Adrenal gland (tissue), 19 donors: ENCODE data around the gene ZNF428. TPM values are rescaled to one million over a fixed set of nuclear protein-coding genes. Genes with fewer than 3 reads are reported as not detected.
A peak's percentile ranks its signal among the peaks of the same experiment; 100 is the strongest.

ENCODE experiments used
- DNase-seq, 7 donors: peaks; one replicate each; pipeline ENCODE4 v3.0.0-alpha.2; 2019 to 2020
- H3K27ac ChIP-seq, 5 donors: fragments of 200-600 bp; sonication (generic) in 4 of 5; 1 replicate in 3 of 5; 2 replicates in 2 of 5; pipeline versions ENCODE4 v1.5.1 to v1.8.0; 2016 to 2020; ENCODE audit warnings: mild to moderate bottlenecking in 1 of 5
- H3K27me3 ChIP-seq: fragments of 200-600 bp; 2 replicates; pipeline ENCODE4 v1.8.0; 2021
- H3K36me3 ChIP-seq, 2 donors: fragments of 200-600 bp; replicated peaks in 1 of 2; 1 replicate in 1 of 2; 2 replicates in 1 of 2; pipeline versions ENCODE4 v1.5.1 to v1.8.0; 2018 to 2022
- H3K4me1 ChIP-seq, 2 donors: fragments of 200-600 bp; replicated peaks in 1 of 2; 1 replicate in 1 of 2; 2 replicates in 1 of 2; pipeline versions ENCODE4 v1.5.1 to v1.8.0; 2018 to 2021
- H3K4me3 ChIP-seq, 4 donors: fragments of 200-600 bp; sonication (generic) in 3 of 4; one replicate each; pipeline ENCODE4 v1.5.1; 2016 to 2018
- H3K9me3 ChIP-seq, 3 donors: fragments of 200-600 bp; sonication (generic) in 1 of 3; replicated peaks in 1 of 3; 1 replicate in 2 of 3; 2 replicates in 1 of 3; pipeline versions ENCODE4 v1.5.1 to v1.8.0; 2016 to 2021
- CTCF ChIP-seq, 6 experiments: fragments of 450-650 bp in 4 of 6; fragments of 200-600 bp in 2 of 6; sonication (generic) in 1 of 6; IDR thresholded peaks; 1 replicate in 5 of 6; 2 replicates in 1 of 6; pipeline versions ENCODE4 v1.5.1 to v1.8.0; 2016 to 2021; ENCODE audit warnings: antibody characterized with exemption in 6 of 6, mild to moderate bottlenecking in 2 of 6, moderate library complexity in 1 of 6
- POLR2A ChIP-seq, 2 donors: fragments of 450-650 bp; IDR thresholded peaks; one replicate each; pipeline ENCODE4 v1.6.1; 2017; ENCODE audit warnings: antibody characterized with exemption in 2 of 2, mild to moderate bottlenecking in 2 of 2, moderate library complexity in 1 of 2
- WGBS, 4 donors: extraction: QIAGEN DNeasy Blood & Tissue Kit in 2 of 4; methylation state at CpG; one replicate each; pipeline versions ENCODE4 v1.1.5 to v1.1.7; 2013 to 2017; 5-methylcytosine and 5-hydroxymethylcytosine counted together
- intact Hi-C, 2 donors: fragments of 100-400 bp; cut with DNase I; formaldehyde crosslinking; loops; one replicate each; pipeline versions ENCODE4 v1.14.1 to v1.15.0; 2022 to 2023
- long read RNA-seq, 10 donors: library from polyadenylated mRNA in 3 of 10; unstranded in 2 of 10; stranded (forward) in 1 of 10; transcript quantifications; one replicate each; pipeline ENCODE4 v2.0.0 and lab custom pipeline, GENCODE V29; 2021 to 2026
- polyA plus RNA-seq, 3 donors: library from polyadenylated mRNA; stranded (reverse); fragments of 200-250 nt in 2 of 3; fragments of 350-450 nt in 1 of 3; fragmentation: Illumina TruSeq in 1 of 3; extraction: RNeasy Lipid Tissue Mini Kit (QIAGEN cat#74804) in 1 of 3; gene quantifications; one replicate each; pipeline ENCODE4 v1.2.3, GENCODE V29; 2013 to 2014
- total RNA-seq, 9 donors: library from RNA; depleted of rRNA in 4 of 9; stranded (reverse); fragments of >200 nt in 4 of 9; fragments of 120-200 nt in 1 of 9; fragmentation: NEBNext Ultra II Directional in 1 of 9; extraction: Animal tissue kit (Norgen Biotek cat#: 25700) in 1 of 9; gene quantifications; one replicate each; pipeline versions ENCODE4 v1.1.0 to v1.2.4, GENCODE V29; 2013 to 2023
- donor health status: healthy with polysubstance abuse.
- donor health status: Bipolar disorder and iron deficiency.
- donor health status: DM: yes; HTN: yes; CAD: no.
- donor health status: DM: no; HTN: no; CAD: no.
- donor health status: DM: no; HTN: no; CAD: no.
- donor health status: DM: yes; HTN: yes; CAD: no.

Gene ZNF428, protein sequence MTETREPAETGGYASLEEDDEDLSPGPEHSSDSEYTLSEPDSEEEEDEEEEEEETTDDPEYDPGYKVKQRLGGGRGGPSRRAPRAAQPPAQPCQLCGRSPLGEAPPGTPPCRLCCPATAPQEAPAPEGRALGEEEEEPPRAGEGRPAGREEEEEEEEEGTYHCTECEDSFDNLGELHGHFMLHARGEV
- total RNA-seq: 10 to 100 TPM; 34.9 to 71.2 (median 57.9) TPM
- polyA plus RNA-seq: 100 to 1,000 TPM in 2 of 3 donors, 10 to 100 TPM in 1; 10.3 to 214 (median 148) TPM
- long read RNA-seq, donor 1, transcript ZNF428-201 (3 exons, 1,412 nt): major isoform, 26 of 36 reads
- long read RNA-seq, donor 1, partial matches to known transcripts: 8 of 36 reads
- long read RNA-seq, donor 1, other reads (novel, unspliced or antisense): 0 of 36 reads
- long read RNA-seq, donor 2, transcript ZNF428-201 (3 exons, 1,412 nt): major isoform, 27 of 41 reads
- long read RNA-seq, donor 2, partial matches to known transcripts: 10 of 41 reads
- long read RNA-seq, donor 2, other reads (novel, unspliced or antisense): 0 of 41 reads
- long read RNA-seq, donor 3, transcript ZNF428-201 (3 exons, 1,412 nt): major isoform, 21 of 21 reads
- long read RNA-seq, donor 3, partial matches to known transcripts: 0 of 21 reads
- long read RNA-seq, donor 3, other reads (novel, unspliced or antisense): 0 of 21 reads
- long read RNA-seq, donor 4, transcript ZNF428-201 (3 exons, 1,412 nt): major isoform, 14 of 17 reads
- long read RNA-seq, donor 4, partial matches to known transcripts: 0 of 17 reads
- long read RNA-seq, donor 4, other reads (novel, unspliced or antisense): 3 of 17 reads
- long read RNA-seq, donor 5, transcript ZNF428-201 (3 exons, 1,412 nt): major isoform, 58 of 67 reads
- long read RNA-seq, donor 5, partial matches to known transcripts: 1 of 67 reads
- long read RNA-seq, donor 5, other reads (novel, unspliced or antisense): 7 of 67 reads
- long read RNA-seq, donor 6, partial matches to known transcripts: 0 of 3 reads
- long read RNA-seq, donor 6, other reads (novel, unspliced or antisense): 0 of 3 reads
- long read RNA-seq, donor 7, transcript ZNF428-201 (3 exons, 1,412 nt): major isoform, 24 of 25 reads
- long read RNA-seq, donor 7, partial matches to known transcripts: 0 of 25 reads
- long read RNA-seq, donor 7, other reads (novel, unspliced or antisense): 0 of 25 reads
- long read RNA-seq, donor 8, transcript ZNF428-201 (3 exons, 1,412 nt): major isoform, 52 of 64 reads
- long read RNA-seq, donor 8, partial matches to known transcripts: 12 of 64 reads
- long read RNA-seq, donor 8, other reads (novel, unspliced or antisense): 0 of 64 reads
- long read RNA-seq, donor 9, transcript ZNF428-201 (3 exons, 1,412 nt): major isoform, 26 of 28 reads
- long read RNA-seq, donor 9, partial matches to known transcripts: 0 of 28 reads
- long read RNA-seq, donor 9, other reads (novel, unspliced or antisense): 0 of 28 reads
- long read RNA-seq, donor 10, transcript ZNF428-201 (3 exons, 1,412 nt): major isoform, 26 of 33 reads
- long read RNA-seq, donor 10, partial matches to known transcripts: 7 of 33 reads
- long read RNA-seq, donor 10, other reads (novel, unspliced or antisense): 0 of 33 reads

DNA sequence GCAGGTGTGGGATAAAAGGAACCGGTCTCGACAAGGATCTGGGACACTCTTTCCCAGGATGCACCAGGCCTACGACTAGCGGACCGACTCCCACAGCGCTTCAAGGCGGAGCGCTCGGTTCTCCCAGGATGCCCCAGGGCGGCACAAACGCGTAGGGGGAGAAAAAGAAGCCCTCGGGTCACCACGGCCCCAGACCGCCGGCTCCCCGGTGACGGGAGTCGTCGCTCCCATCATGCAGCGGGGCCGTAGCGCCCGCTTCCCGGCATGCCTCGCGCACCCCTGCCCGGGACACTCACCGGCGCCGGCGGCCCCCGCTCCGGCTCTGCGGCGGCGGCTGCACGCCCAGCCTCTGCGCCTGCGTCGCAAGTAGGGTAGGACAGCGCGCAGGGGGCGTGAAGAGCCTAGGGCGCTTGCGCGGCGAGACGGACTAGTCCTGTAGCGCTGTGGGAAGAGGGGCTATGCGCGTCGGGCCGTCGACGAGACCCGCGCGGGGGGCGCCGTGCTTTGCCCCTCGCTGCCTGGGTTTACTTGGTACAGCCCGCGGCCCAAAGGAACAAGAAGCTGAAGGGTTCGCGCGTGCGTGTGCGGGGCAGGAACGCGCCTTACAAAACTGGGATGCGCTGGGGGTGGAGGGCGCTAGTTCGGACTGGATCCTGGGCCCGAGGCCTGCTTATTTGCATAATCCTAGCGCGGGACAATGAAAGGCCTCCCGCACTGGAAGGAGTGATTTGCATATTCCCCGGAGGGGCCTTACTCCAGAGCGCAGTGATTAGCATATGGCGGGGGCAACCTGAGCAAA is at the start of gene ZNF428:
ZNF428 (minus strand) TSS at position 368 of the 799 bp plus-strand sequence. CDS start 5,325 bp downstream, outside the sequence.
- 0 to 1% (median 0%) methylated on average over 38 to 81 of the region's 81 CpGs for WGBS, 4 donors
- peaks cover 9 to 36% of the 10 kb centered on the region in 2 donors for H3K4me1 ChIP-seq
- intact Hi-C loops: no loop called here

GRCh38 chr19:43668406-43669109 is 49.1 kb upstream of the ZNF428 start:
- Histone ChIP-seq H3K27ac (peak overlapping the region; percentile 71 to 97 (median 85)), H3K4me1 (peaks cover 5 to 16% of the 10 kb centered on the region in 2 donors), H3K27me3 (no peaks in the 10 kb centered on the region), H3K4me3 (peak overlapping the region; percentile 18 to 72 (median 60)), H3K9me3 (no peaks in the 10 kb centered on the region), H3K36me3 (no peaks in the 10 kb centered on the region)
- no peak for TF ChIP-seq CTCF (IDR thresholded peaks at IDR 0.05)
- peak; percentile 81 to 82 for TF ChIP-seq POLR2A (IDR thresholded peaks at IDR 0.05)
- 0 to 1% (median 0%) methylated on average over 27 to 44 of the region's 44 CpGs for WGBS, 4 donors
- intact Hi-C loops: no loop called here
- peak; percentile 99 to 100 (median 100) for DNase-seq

More for the DNA sequence above, at the start of gene ZNF428:
- Histone ChIP-seq H3K36me3 (no peaks in the 10 kb centered on the region), H3K27me3 (no peaks in the 10 kb centered on the region), H3K27ac (peak within 1 kb of the TSS; percentile 73 to 96 (median 94)), H3K9me3 (no peaks in the 10 kb centered on the region), H3K4me3 (peak within 1 kb of the TSS; percentile 37 to 91 (median 80))
- DNase-seq: peak; percentile 83 to 92 (median 85)
- TF ChIP-seq CTCF (IDR thresholded peaks at IDR 0.05): no peak
- peak; percentile 68 to 82 for TF ChIP-seq POLR2A (IDR thresholded peaks at IDR 0.05)

GRCh38 chr19:43667876-43668405 is 48.5 kb upstream of the ZNF428 start:
- Histone ChIP-seq H3K27ac (peak overlapping the region in 2 of 5 donors; percentile 8 to 42), H3K36me3 (no peaks in the 10 kb centered on the region), H3K4me1 (peaks cover 5 to 16% of the 10 kb centered on the region in 2 donors), H3K9me3 (no peaks in the 10 kb centered on the region), H3K4me3 (peak overlapping the region in 1 of 4 donors; percentile 49), H3K27me3 (no peaks in the 10 kb centered on the region)
- DNase-seq: peak in 1 of 7 donors; percentile 31
- WGBS, 4 donors: 12 to 23% (median 13%) methylated on average over 29 of the region's 29 CpGs
- no peak for TF ChIP-seq POLR2A (IDR thresholded peaks at IDR 0.05)
- TF ChIP-seq CTCF (IDR thresholded peaks at IDR 0.05): no peak
- intact Hi-C loops: no loop called here
